Chondrocyte (in vitro differentiated cells): Measurements from ENCODE around the gene FOXO3. TPM values are rescaled to one million over a fixed set of nuclear protein-coding genes. Genes with fewer than 3 reads are reported as not detected.

ENCODE experiments used
- DNase-seq: peaks from one replicate; pipeline ENCODE4 v3.0.0; 2021; ENCODE audit warnings: mixed read lengths, low spot score
- H3K27ac Mint-ChIP-seq: one replicate; pipeline ENCODE4 v1.8.0; 2021; ENCODE audit warnings: mild to moderate bottlenecking, moderate library complexity, mixed read lengths; ENCODE audit not compliant: unreplicated experiment
- H3K27me3 Mint-ChIP-seq: 2 replicates; pipeline ENCODE4 v1.8.0; 2021; ENCODE audit warnings: low read depth, mixed read lengths
- H3K36me3 Mint-ChIP-seq: 2 replicates; pipeline ENCODE4 v1.8.0; 2021; ENCODE audit warnings: low read depth, mixed read lengths
- H3K4me1 Mint-ChIP-seq: 2 replicates; pipeline ENCODE4 v1.8.0; 2021; ENCODE audit warnings: low read depth, mild to moderate bottlenecking, mixed read lengths
- H3K4me3 Mint-ChIP-seq: one replicate; pipeline ENCODE4 v1.8.0; 2021; ENCODE audit warnings: mild to moderate bottlenecking, moderate library complexity, mixed read lengths; ENCODE audit not compliant: unreplicated experiment
- H3K9me3 Mint-ChIP-seq: 2 replicates; pipeline ENCODE4 v1.8.0; 2021; ENCODE audit warnings: low read depth, mixed read lengths
- total RNA-seq: library from RNA; stranded (reverse); gene quantifications from 3 replicates; pipeline ENCODE4 v1.2.1, GENCODE V29; 2021
- TF ChIP-seq, protein P1 (sequence below): fragments of 200-600 bp; sonication (generic); IDR thresholded peaks from 2 replicates; pipeline ENCODE4 v1.5.0; 2021; ENCODE audit warnings: antibody characterized with exemption, mild to moderate bottlenecking, moderate library complexity

Gene FOXO3
- total RNA-seq, 1 donor from 2014 or later = 45.0 TPM

DNA sequence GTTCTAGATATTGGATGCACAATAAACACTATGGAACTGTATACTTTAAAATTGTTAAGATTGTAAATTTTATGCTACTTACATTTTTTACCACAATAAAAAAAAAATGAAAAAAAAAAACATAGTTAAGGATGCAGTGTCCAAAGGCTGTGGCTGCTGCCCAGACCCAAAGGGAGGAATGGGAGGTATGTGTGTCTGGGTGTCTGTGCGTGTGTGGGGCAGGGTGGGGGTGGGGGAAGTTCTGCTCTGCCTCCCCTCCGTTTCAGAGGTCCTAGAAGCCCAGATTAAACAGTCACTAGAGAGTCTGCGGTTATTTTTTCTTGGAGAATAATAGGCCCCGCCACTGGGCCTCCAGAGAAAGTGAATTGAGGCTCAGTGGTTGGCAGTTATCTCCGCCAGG lies 151.1 kb downstream of the FOXO3 start:
- Mint-ChIP-seq H3K4me1 (peaks cover 24% of the 10 kb centered on the region), H3K4me3 (no peak overlapping the region), H3K9me3 (no peaks in the 10 kb centered on the region), H3K27ac (no peak overlapping the region), H3K27me3 (no peaks in the 10 kb centered on the region), H3K36me3 (no peaks in the 10 kb centered on the region)
- TF ChIP-seq, protein P1, sequence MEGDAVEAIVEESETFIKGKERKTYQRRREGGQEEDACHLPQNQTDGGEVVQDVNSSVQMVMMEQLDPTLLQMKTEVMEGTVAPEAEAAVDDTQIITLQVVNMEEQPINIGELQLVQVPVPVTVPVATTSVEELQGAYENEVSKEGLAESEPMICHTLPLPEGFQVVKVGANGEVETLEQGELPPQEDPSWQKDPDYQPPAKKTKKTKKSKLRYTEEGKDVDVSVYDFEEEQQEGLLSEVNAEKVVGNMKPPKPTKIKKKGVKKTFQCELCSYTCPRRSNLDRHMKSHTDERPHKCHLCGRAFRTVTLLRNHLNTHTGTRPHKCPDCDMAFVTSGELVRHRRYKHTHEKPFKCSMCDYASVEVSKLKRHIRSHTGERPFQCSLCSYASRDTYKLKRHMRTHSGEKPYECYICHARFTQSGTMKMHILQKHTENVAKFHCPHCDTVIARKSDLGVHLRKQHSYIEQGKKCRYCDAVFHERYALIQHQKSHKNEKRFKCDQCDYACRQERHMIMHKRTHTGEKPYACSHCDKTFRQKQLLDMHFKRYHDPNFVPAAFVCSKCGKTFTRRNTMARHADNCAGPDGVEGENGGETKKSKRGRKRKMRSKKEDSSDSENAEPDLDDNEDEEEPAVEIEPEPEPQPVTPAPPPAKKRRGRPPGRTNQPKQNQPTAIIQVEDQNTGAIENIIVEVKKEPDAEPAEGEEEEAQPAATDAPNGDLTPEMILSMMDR = no peak
- no peak for DNase-seq

DNA sequence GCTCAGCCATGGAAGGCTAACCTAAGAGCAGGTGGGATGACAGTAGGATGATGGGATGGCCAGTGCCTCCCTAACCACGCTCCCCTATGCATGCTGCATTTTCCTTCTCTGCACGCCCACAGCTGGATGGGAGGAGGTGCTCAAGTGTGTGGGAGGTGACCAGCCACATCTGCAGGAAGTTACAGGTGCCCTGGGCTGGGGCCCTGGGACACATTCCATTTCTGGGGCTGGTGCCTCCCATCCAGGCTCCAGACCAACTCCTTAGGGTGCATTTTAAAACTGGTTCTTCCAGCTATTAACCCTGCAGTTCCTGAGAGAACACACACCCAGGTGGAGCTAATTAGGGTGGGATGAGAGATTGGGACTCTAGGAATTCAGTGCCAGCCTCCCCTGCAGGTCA lies 152.2 kb downstream of the FOXO3 start:
- Mint-ChIP-seq H3K27ac (no peak overlapping the region), H3K4me3 (no peak overlapping the region), H3K4me1 (peaks cover 15% of the 10 kb centered on the region), H3K36me3 (no peaks in the 10 kb centered on the region), H3K9me3 (no peaks in the 10 kb centered on the region), H3K27me3 (no peaks in the 10 kb centered on the region)
- DNase-seq = no peak
- TF ChIP-seq, protein P1 = no peak

DNA sequence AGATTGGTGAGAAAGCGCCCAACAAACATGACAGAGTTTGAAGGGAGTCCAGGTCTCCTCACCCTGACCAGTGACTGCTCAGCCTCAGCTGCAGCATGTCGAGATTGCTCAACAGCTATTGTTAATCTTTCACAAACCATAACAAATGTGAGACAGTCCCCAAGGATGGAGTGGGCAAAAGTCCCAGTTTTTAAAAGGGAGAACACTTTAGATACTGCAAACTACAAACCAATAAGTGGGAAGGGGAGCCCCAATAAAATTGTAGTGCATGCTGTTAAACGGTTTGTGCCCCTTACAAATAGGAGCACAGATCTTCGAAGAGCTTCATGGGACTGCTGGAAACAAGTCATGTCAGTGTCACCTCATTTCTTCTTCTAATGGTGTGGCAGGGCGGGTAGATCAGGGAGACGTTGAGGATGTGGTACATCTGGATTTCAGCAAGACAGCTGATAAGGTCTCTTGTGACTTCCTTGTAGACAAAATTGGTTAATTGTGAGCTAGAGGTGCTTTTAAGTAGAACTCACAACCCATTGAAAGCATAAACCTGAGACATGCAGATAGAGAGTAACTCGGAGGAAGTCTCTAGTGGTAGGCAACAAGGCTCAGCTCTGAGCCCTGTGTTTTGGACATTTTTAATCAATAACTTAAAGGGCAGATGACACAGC lies 153.5 kb downstream of the FOXO3 start:
- H3K27me3 Mint-ChIP-seq = no peaks in the 10 kb centered on the region
- no peak overlapping the region for H3K27ac Mint-ChIP-seq
- H3K9me3 Mint-ChIP-seq = no peaks in the 10 kb centered on the region
- no peak for DNase-seq
- no peak overlapping the region for H3K4me3 Mint-ChIP-seq
- peaks cover 14% of the 10 kb centered on the region for H3K4me1 Mint-ChIP-seq
- TF ChIP-seq, protein P1 = no peak
- no peaks in the 10 kb centered on the region for H3K36me3 Mint-ChIP-seq

DNA sequence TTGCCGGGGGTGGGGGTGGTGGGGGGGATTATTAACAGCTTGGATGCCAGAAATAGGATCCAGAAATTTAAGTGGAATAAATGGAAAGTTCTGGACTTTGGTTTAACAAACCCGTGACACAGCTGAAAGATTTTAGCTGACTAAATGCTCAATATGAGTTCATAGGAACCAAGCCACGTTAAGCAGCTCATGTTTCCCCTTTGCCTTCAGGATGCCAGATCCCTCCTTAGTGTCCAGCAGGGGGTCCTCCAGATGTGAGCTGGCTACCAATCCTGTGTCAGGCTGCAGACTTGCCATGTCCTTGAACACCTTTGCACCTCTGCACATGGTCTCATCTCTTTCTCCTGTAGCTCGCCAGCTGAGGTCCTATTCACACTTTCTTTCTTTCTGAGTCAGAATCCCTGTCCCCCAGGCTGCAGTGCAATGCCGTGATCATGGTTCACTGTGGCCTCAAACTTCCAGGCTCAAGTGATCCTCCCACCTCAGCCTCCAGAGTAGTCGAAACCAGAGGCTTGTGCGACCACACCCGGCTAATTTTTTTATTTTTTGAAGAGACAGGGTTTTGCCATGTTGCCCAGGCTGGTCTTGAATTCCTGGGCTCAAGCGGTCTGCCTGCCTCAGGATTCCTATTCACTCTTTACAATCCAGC lies 154.2 kb downstream of the FOXO3 start:
- Mint-ChIP-seq H3K4me1 (peaks cover 14% of the 10 kb centered on the region), H3K27ac (no peak overlapping the region), H3K36me3 (no peaks in the 10 kb centered on the region), H3K9me3 (no peaks in the 10 kb centered on the region), H3K4me3 (no peak overlapping the region), H3K27me3 (no peaks in the 10 kb centered on the region)
- TF ChIP-seq, protein P1 = no peak
- no peak for DNase-seq

DNA sequence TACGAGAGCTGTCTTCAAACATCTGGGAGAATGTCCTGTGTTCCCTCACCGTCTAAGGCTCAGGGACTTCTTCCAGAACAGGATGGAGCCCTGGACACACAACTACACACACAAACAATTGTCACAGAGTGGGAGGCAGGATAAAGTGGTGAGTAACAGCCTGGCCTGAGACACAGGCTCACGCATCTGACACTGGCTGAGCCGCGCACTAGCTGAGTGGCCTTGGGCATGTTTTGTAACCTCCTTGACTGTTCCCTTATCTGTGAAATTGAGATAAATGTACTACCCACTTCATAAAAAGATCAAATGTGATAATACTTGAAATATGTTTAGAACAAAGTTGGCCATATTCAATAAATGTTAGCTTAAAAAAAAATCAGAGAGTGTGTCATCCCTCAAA lies 155.1 kb downstream of the FOXO3 start:
- Mint-ChIP-seq H3K4me3 (no peak overlapping the region), H3K27ac (no peak overlapping the region), H3K4me1 (peaks cover 16% of the 10 kb centered on the region), H3K9me3 (no peaks in the 10 kb centered on the region), H3K27me3 (no peaks in the 10 kb centered on the region), H3K36me3 (no peaks in the 10 kb centered on the region)
- DNase-seq = no peak
- TF ChIP-seq, protein P1 = no peak
